Measurements from ENCODE around the gene BRF1. TPM values are rescaled to one million over a fixed set of nuclear protein-coding genes. Genes with fewer than 3 reads are reported as not detected.

The BRF1 gene
- total and polyA plus RNA-seq, 2 of the 13 experiments (the other 11 are each of a cell fraction or from before 2014, with no cell fraction given), result 5.1 to 11.0 TPM

GRCh38 chr14:105330491-105330895 is 29.7 kb upstream of the BRF1 start:
- TF ChIP-seq, protein P1, sequence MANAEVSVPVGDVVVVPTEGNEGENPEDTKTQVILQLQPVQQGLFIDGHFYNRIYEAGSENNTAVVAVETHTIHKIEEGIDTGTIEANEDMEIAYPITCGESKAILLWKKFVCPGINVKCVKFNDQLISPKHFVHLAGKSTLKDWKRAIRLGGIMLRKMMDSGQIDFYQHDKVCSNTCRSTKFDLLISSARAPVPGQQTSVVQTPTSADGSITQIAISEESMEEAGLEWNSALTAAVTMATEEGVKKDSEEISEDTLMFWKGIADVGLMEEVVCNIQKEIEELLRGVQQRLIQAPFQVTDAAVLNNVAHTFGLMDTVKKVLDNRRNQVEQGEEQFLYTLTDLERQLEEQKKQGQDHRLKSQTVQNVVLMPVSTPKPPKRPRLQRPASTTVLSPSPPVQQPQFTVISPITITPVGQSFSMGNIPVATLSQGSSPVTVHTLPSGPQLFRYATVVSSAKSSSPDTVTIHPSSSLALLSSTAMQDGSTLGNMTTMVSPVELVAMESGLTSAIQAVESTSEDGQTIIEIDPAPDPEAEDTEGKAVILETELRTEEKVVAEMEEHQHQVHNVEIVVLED (CRISPR knock-in tag; IDR thresholded peaks at IDR 0.05; ENCODE audit: borderline replicate concordance), result no peak
- TF ChIP-seq, protein P2, sequence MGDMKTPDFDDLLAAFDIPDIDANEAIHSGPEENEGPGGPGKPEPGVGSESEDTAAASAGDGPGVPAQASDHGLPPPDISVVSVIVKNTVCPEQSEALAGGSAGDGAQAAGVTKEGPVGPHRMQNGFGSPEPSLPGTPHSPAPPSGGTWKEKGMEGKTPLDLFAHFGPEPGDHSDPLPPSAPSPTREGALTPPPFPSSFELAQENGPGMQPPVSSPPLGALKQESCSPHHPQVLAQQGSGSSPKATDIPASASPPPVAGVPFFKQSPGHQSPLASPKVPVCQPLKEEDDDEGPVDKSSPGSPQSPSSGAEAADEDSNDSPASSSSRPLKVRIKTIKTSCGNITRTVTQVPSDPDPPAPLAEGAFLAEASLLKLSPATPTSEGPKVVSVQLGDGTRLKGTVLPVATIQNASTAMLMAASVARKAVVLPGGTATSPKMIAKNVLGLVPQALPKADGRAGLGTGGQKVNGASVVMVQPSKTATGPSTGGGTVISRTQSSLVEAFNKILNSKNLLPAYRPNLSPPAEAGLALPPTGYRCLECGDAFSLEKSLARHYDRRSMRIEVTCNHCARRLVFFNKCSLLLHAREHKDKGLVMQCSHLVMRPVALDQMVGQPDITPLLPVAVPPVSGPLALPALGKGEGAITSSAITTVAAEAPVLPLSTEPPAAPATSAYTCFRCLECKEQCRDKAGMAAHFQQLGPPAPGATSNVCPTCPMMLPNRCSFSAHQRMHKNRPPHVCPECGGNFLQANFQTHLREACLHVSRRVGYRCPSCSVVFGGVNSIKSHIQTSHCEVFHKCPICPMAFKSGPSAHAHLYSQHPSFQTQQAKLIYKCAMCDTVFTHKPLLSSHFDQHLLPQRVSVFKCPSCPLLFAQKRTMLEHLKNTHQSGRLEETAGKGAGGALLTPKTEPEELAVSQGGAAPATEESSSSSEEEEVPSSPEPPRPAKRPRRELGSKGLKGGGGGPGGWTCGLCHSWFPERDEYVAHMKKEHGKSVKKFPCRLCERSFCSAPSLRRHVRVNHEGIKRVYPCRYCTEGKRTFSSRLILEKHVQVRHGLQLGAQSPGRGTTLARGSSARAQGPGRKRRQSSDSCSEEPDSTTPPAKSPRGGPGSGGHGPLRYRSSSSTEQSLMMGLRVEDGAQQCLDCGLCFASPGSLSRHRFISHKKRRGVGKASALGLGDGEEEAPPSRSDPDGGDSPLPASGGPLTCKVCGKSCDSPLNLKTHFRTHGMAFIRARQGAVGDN (CRISPR knock-in tag; IDR thresholded peaks at IDR 0.05), result peak; percentile 14; the same call in 1 of the 2 replicates
- TF ChIP-seq NKX3-1 (CRISPR knock-in tag; IDR thresholded peaks at IDR 0.05), result no peak
- ChIA-PET POLR2A (no interaction called here), CTCF (ENCODE audit: low intra/inter-chr PET ratio, low total read pairs) (no interaction called here)
- H3K4me3 ChIP-seq (replicated peaks in 1 of 3; ENCODE audit: insufficient read depth in 1 of 3, low read depth in 2 of 3, low read length in 3 of 3), result no peak overlapping the region
- no peaks in the 10 kb centered on the region for H3K27me3 ChIP-seq (ENCODE audit: control insufficient read depth in 1 of 2, insufficient read depth in 2 of 2, low read length in 2 of 2)
- DNase-seq (ENCODE audit: low spot score) (no peak), FAIRE-seq (no peak), ATAC-seq (no peak)
- in situ Hi-C loops (cut with HindIII; ENCODE audit: extremely low pct_ligation_motif_present, low pct_unique_long_range_greater_than_20kb) (no loop called here), intact Hi-C loops (cut with micrococcal nuclease; ENCODE audit: unreplicated experiment) (no loop called here)
- no peak overlapping the region for H3K9ac ChIP-seq (ENCODE audit: insufficient read depth, low read depth, low read length)
- no TSS peak for BruUV-seq (replicated peaks)
- no peaks in the 10 kb centered on the region for H3K9me3 ChIP-seq (ENCODE audit: low read length)
- H3K4me1 ChIP-seq (ENCODE audit: insufficient read depth, low read length), result peaks cover 14% of the 10 kb centered on the region
- no peak overlapping the region for H3K27ac ChIP-seq (ENCODE audit: extremely low read length, insufficient read depth, low read length)
- H3K4me2 ChIP-seq (ENCODE audit: low read depth, low read length), result no peak overlapping the region
- 94% methylated on average over 9 of the region's 13 CpGs for WGBS (ENCODE audit: low lambda C conversion rate)
- no peaks in the 10 kb centered on the region for H3K36me3 ChIP-seq (replicated peaks in 1 of 2; ENCODE audit: control insufficient read depth in 1 of 2, insufficient read depth in 2 of 2, low read length in 2 of 2)
- peaks cover 10% of the 10 kb centered on the region; the same call in 1 of the 2 replicates for H4K20me1 ChIP-seq (ENCODE audit: insufficient read depth, low read length)
- no peak overlapping the region for H2AFZ ChIP-seq (ENCODE audit: low read length)
- H3K79me2 ChIP-seq (ENCODE audit: insufficient read depth, low read length), result peaks cover 7% of the 10 kb centered on the region

Measured in HepG2 (cell line).